HepG2 (cell line): ENCODE results near the gene FBXW8. TPM values are rescaled to one million over a fixed set of nuclear protein-coding genes. Genes with fewer than 3 reads are reported as not detected.

Experiments used
- ATAC-seq: fragments of 200-7000 bp; cut with Tn5 transposase; 3 replicates; pipeline ENCODE4 v1.9.1; 2020; ENCODE audit warnings: mild to moderate bottlenecking, moderate library complexity
- BruUV-seq: library from RNA; stranded (reverse); fragments of 400-500 nt; replicated peaks from 2 replicates; lab custom pipeline; 2021; lab: Mats Ljungman, UMichigan
- CTCF ChIA-PET: fragments of 300-600 bp; formaldehyde crosslinking; extraction: SDS; loops from one replicate; lab custom pipeline; 2021; ENCODE audit warnings: low total read pairs, inconsistent platforms, low intra/inter-chr PET ratio; lab: Yijun Ruan, JAX
- POLR2A ChIA-PET: fragments of 350-600 bp; sonication (Branson Sonifier 250); formaldehyde crosslinking; loops from one replicate; lab custom pipeline; 2020; ENCODE audit warnings: antibody characterized with exemption, inconsistent platforms; lab: Yijun Ruan, JAX
- DNase-seq: peaks from one replicate; pipeline ENCODE4 v3.0.0-alpha.2; 2015; ENCODE audit warnings: low spot score
- FAIRE-seq: peaks from 3 replicates; lab custom pipeline; 2011; peaks lifted over from hg19 to GRCh38; lab: Jason Lieb, UNC
- H2AFZ ChIP-seq: one replicate; pipeline ENCODE4 v1.6.1; 2011; ENCODE audit warnings: low read length, inconsistent platforms
- H3K27ac ChIP-seq: fragments of 300-600 bp; 3 replicates; pipeline ENCODE4 v1.8.0; 2011; ENCODE audit warnings: mixed run types, mild to moderate bottlenecking, mixed read lengths, low read length, inconsistent platforms; ENCODE audit not compliant: insufficient read depth; ENCODE audit errors: extremely low read length
- H3K27me3 ChIP-seq, 2 experiments: fragments of 200-600 bp in 1 of 2; 2 replicates in 1 of 2; 3 replicates in 1 of 2; pipeline versions ENCODE4 v1.6.0 to v1.8.0; 2011; ENCODE audit warnings: low read length in 2 of 2, mild to moderate bottlenecking in 2 of 2, moderate library complexity in 2 of 2, inconsistent platforms in 1 of 2; ENCODE audit not compliant: insufficient read depth in 2 of 2, control insufficient read depth in 1 of 2
- H3K36me3 ChIP-seq, 2 experiments: fragments of 200-600 bp in 1 of 2; replicated peaks in 1 of 2; 2 replicates in 1 of 2; 3 replicates in 1 of 2; pipeline versions ENCODE4 v1.5.1 to v1.8.0; 2011; ENCODE audit warnings: low read length in 2 of 2, inconsistent platforms in 1 of 2; ENCODE audit not compliant: insufficient read depth in 2 of 2, control insufficient read depth in 1 of 2
- H3K4me1 ChIP-seq: 2 replicates; pipeline ENCODE4 v1.5.1; 2012; ENCODE audit warnings: low read length, inconsistent platforms; ENCODE audit not compliant: insufficient read depth
- H3K4me2 ChIP-seq: 2 replicates; pipeline ENCODE4 v1.6.0; 2011; ENCODE audit warnings: low read depth, low read length, inconsistent platforms
- H3K4me3 ChIP-seq, 3 experiments: fragments of 200-600 bp in 1 of 3; sonication (generic), shearing (Covaris generic) in 1 of 3; replicated peaks in 1 of 3; 2 replicates each; pipeline ENCODE4 v1.5.1; 2011 to 2016; ENCODE audit warnings: low read length in 3 of 3, inconsistent platforms in 2 of 3, low read depth in 2 of 3, mild to moderate bottlenecking in 2 of 3, control low read depth in 1 of 3, mixed read lengths in 1 of 3; ENCODE audit not compliant: insufficient read depth in 1 of 3
- H3K79me2 ChIP-seq: one replicate; pipeline ENCODE4 v1.6.1; 2011; ENCODE audit warnings: low read length, inconsistent platforms; ENCODE audit not compliant: insufficient read depth
- H3K9ac ChIP-seq: 2 replicates; pipeline ENCODE4 v1.6.0; 2011; ENCODE audit warnings: mild to moderate bottlenecking, low read depth, low read length, inconsistent platforms; ENCODE audit not compliant: insufficient read depth
- H3K9me3 ChIP-seq: 2 replicates; pipeline ENCODE4 v1.5.1; 2012; ENCODE audit warnings: mild to moderate bottlenecking, low read length
- H4K20me1 ChIP-seq: 2 replicates; pipeline ENCODE4 v1.6.0; 2011; ENCODE audit warnings: inconsistent platforms, mild to moderate bottlenecking, low read length, moderate library complexity; ENCODE audit not compliant: insufficient read depth
- DPF2 ChIP-seq: sonication (generic); formaldehyde crosslinking; IDR thresholded peaks from 2 replicates; pipeline ENCODE4 v1.4.0; 2020; ENCODE audit warnings: mild to moderate bottlenecking, low read depth, missing genetic modification reagents, borderline replicate concordance
- FOXM1 ChIP-seq: sonication (generic); formaldehyde crosslinking; IDR thresholded peaks from 2 replicates; pipeline ENCODE4 v1.5.0; 2020; ENCODE audit warnings: missing genetic modification reagents
- HCFC1 ChIP-seq: fragments of 150-350 bp; IDR thresholded peaks from 2 replicates; pipeline ENCODE4 v1.6.1; 2014; ENCODE audit warnings: low read depth, low read length
- HDAC1 ChIP-seq: sonication (generic); formaldehyde crosslinking; IDR thresholded peaks from 2 replicates; pipeline ENCODE4 v1.5.1; 2020; ENCODE audit warnings: mild to moderate bottlenecking, missing genetic modification reagents
- SRSF1 ChIP-seq: fragments of 200-400 bp; formaldehyde crosslinking; optimal IDR thresholded peaks from 2 replicates; pipeline ENCODE3; 2017; ENCODE audit warnings: mild to moderate bottlenecking, low read depth, low read length, moderate library complexity
- ZFP36 ChIP-seq: fragments of 150-350 bp; IDR thresholded peaks from 2 replicates; pipeline ENCODE4 v1.6.1; 2018; ENCODE audit warnings: borderline replicate concordance, low read length, low read depth; ENCODE audit not compliant: partially characterized antibody
- ZFP62 ChIP-seq: sonication (generic); formaldehyde crosslinking; IDR thresholded peaks from 2 replicates; pipeline ENCODE4 v1.4.0; 2020; ENCODE audit warnings: missing genetic modification reagents
- ZMAT3 ChIP-seq: sonication (generic); formaldehyde crosslinking; conservative IDR thresholded peaks from 2 replicates; pipeline ENCODE4 v1.7.0; 2021; ENCODE audit warnings: missing genetic modification reagents
- ZMYM2 ChIP-seq: sonication (generic); formaldehyde crosslinking; IDR thresholded peaks from 2 replicates; pipeline ENCODE4 v1.8.0; 2022; ENCODE audit warnings: mild to moderate bottlenecking, missing genetic modification reagents
- ZMYM4 ChIP-seq: sonication (generic); formaldehyde crosslinking; IDR thresholded peaks from 2 replicates; pipeline ENCODE4 v1.8.1; 2023; ENCODE audit warnings: mild to moderate bottlenecking, missing genetic modification reagents
- ZNF142 ChIP-seq: sonication (generic); formaldehyde crosslinking; IDR thresholded peaks from 2 replicates; pipeline ENCODE4 v1.4.0; 2020; ENCODE audit warnings: missing genetic modification reagents
- ZNF224 ChIP-seq: sonication (generic); formaldehyde crosslinking; IDR thresholded peaks from 2 replicates; pipeline ENCODE4 v1.5.0; 2020; ENCODE audit warnings: mild to moderate bottlenecking, missing genetic modification reagents
- ZNF33A ChIP-seq: sonication (generic); formaldehyde crosslinking; IDR thresholded peaks from 2 replicates; pipeline ENCODE4 v1.5.1; 2020; ENCODE audit warnings: missing genetic modification reagents, mild to moderate bottlenecking, moderate library complexity, borderline replicate concordance
- ZNF543 ChIP-seq: sonication (generic); formaldehyde crosslinking; IDR thresholded peaks from 2 replicates; pipeline ENCODE4 v1.4.0; 2020; ENCODE audit warnings: mild to moderate bottlenecking, missing genetic modification reagents
- ZNF766 ChIP-seq: sonication (generic); formaldehyde crosslinking; IDR thresholded peaks from 2 replicates; pipeline ENCODE4 v1.5.0; 2020; ENCODE audit warnings: missing genetic modification reagents, borderline replicate concordance
- WGBS: methylation state at CpG from one replicate; pipeline ENCODE4 v1.1.6; 2017; ENCODE audit warnings: low lambda C conversion rate; 5-methylcytosine and 5-hydroxymethylcytosine counted together
- in situ Hi-C: cut with HindIII; loops from 2 replicates; pipeline ENCODE4 v1.10.0; 2017; ENCODE audit warnings: low pct_unique_long_range_greater_than_20kb; ENCODE audit not compliant: extremely low pct_ligation_motif_present
- intact Hi-C: fragments of 100-400 bp; cut with micrococcal nuclease; formaldehyde crosslinking; loops from one replicate; pipeline ENCODE4 v1.10.0; 2022; ENCODE audit not compliant: unreplicated experiment
- polyA plus RNA-seq, 8 experiments: library from polyadenylated mRNA; depleted of rRNA in 3 of 8; stranded (reverse) in 7 of 8; unstranded in 1 of 8; fragments of >200 nt; fragmentation: Illumina TruSeq in 4 of 8; extraction: Trizol in 4 of 8; gene quantifications; 2 replicates each; pipeline versions ENCODE4 v1.2.1 to v1.2.3, GENCODE V29; 2011 to 2016; ENCODE audit warnings: low read depth in 4 of 8, missing spikeins in 1 of 8, mixed read lengths in 1 of 8; ENCODE audit not compliant: insufficient read depth in 1 of 8
- total RNA-seq, 5 experiments: library from RNA; depleted of rRNA; stranded (reverse); fragments of >200 nt; fragmentation: Illumina TruSeq; extraction: Trizol; gene quantifications; 2 replicates each; pipeline ENCODE4 v1.2.3, GENCODE V29; 2016; ENCODE audit warnings: low read depth in 1 of 5
- TF ChIP-seq, protein P1 (sequence below): sonication (generic); formaldehyde crosslinking; conservative IDR thresholded peaks from 2 replicates; pipeline ENCODE4 v1.8.0; 2022; ENCODE audit warnings: mild to moderate bottlenecking, moderate library complexity, missing genetic modification reagents
- TF ChIP-seq, protein P2 (sequence below): sonication (generic); formaldehyde crosslinking; IDR thresholded peaks from 2 replicates; pipeline ENCODE4 v1.9.0; 2021; ENCODE audit warnings: missing genetic modification reagents, mild to moderate bottlenecking, borderline replicate concordance

FBXW8 gene
- total and polyA plus RNA-seq, 2 of the 13 experiments (the other 11 are each of a cell fraction or from before 2014, with no cell fraction given) = 5.1 to 5.9 TPM

GRCh38 chr12:116887897-116888296 is 22.9 kb upstream of the FBXW8 start (continued):
- TF ChIP-seq SRSF1 (no peak), ZFP36 (no peak), HCFC1 (no peak), ZMYM2 (no peak), HDAC1 (CRISPR knock-in tag) (no peak), ZFP62 (CRISPR knock-in tag) (no peak), ZMYM4 (CRISPR knock-in tag) (no peak), ZMAT3 (CRISPR knock-in tag) (no peak)

DNA sequence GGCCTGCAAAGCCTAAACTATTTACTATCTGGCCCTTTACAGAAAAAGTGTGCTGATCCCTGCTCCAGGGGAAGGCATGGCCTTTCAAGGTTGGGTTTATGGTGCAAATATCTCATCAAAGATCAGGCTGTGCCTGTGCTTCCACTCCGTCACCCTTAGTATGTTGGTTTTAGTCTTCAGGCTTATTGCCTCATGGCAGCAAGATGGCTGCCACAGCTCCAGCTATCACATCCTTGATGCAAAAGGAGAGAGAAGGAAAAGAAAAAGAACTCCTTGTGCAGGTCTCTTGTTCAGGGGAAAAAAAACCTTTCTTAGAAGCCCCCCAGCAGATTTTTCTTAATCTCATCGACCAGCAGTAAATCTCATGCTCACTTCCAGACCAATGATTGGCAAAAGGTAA is 20.4 kb upstream of the FBXW8 start:
- in situ Hi-C loops (no loop called here), intact Hi-C loops (no loop called here)
- no peaks in the 10 kb centered on the region for H4K20me1 ChIP-seq
- no peak overlapping the region for H3K27ac ChIP-seq
- no peak for ATAC-seq
- FAIRE-seq = no peak
- peaks cover 10% of the 10 kb centered on the region for H3K4me1 ChIP-seq
- ChIA-PET CTCF (no interaction called here), POLR2A (no interaction called here)
- H3K4me2 ChIP-seq = no peak overlapping the region
- H3K9ac ChIP-seq = no peak overlapping the region
- WGBS = 63% methylated on average over 2 of the region's 2 CpGs
- H3K36me3 ChIP-seq = no peaks in the 10 kb centered on the region
- no TSS peak for BruUV-seq
- no peak overlapping the region for H3K4me3 ChIP-seq
- H3K79me2 ChIP-seq = no peaks in the 10 kb centered on the region
- H3K9me3 ChIP-seq = no peaks in the 10 kb centered on the region
- peaks cover 0 to 11% of the 10 kb centered on the region in 2 experiments; a peak in 1 of 5 replicates for H3K27me3 ChIP-seq
- no peak overlapping the region for H2AFZ ChIP-seq
- DNase-seq = no peak
- TF ChIP-seq ZNF766 (CRISPR knock-in tag) = no peak
- no peak for TF ChIP-seq FOXM1
- TF ChIP-seq, protein P1, sequence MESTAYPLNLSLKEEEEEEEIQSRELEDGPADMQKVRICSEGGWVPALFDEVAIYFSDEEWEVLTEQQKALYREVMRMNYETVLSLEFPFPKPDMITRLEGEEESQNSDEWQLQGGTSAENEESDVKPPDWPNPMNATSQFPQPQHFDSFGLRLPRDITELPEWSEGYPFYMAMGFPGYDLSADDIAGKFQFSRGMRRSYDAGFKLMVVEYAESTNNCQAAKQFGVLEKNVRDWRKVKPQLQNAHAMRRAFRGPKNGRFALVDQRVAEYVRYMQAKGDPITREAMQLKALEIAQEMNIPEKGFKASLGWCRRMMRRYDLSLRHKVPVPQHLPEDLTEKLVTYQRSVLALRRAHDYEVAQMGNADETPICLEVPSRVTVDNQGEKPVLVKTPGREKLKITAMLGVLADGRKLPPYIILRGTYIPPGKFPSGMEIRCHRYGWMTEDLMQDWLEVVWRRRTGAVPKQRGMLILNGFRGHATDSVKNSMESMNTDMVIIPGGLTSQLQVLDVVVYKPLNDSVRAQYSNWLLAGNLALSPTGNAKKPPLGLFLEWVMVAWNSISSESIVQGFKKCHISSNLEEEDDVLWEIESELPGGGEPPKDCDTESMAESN (CRISPR knock-in tag) = no peak
- no peak for TF ChIP-seq ZNF33A
- TF ChIP-seq, protein P2, sequence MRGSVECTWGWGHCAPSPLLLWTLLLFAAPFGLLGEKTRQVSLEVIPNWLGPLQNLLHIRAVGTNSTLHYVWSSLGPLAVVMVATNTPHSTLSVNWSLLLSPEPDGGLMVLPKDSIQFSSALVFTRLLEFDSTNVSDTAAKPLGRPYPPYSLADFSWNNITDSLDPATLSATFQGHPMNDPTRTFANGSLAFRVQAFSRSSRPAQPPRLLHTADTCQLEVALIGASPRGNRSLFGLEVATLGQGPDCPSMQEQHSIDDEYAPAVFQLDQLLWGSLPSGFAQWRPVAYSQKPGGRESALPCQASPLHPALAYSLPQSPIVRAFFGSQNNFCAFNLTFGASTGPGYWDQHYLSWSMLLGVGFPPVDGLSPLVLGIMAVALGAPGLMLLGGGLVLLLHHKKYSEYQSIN (CRISPR knock-in tag) = no peak
- TF ChIP-seq ZNF543 (CRISPR knock-in tag) = no peak
- no peak for TF ChIP-seq ZNF224
- TF ChIP-seq DPF2 = no peak
- no peak for TF ChIP-seq ZNF142 (CRISPR knock-in tag)
